ENCODE results near the gene CYP46A1.

The CYP46A1 gene

DNA sequence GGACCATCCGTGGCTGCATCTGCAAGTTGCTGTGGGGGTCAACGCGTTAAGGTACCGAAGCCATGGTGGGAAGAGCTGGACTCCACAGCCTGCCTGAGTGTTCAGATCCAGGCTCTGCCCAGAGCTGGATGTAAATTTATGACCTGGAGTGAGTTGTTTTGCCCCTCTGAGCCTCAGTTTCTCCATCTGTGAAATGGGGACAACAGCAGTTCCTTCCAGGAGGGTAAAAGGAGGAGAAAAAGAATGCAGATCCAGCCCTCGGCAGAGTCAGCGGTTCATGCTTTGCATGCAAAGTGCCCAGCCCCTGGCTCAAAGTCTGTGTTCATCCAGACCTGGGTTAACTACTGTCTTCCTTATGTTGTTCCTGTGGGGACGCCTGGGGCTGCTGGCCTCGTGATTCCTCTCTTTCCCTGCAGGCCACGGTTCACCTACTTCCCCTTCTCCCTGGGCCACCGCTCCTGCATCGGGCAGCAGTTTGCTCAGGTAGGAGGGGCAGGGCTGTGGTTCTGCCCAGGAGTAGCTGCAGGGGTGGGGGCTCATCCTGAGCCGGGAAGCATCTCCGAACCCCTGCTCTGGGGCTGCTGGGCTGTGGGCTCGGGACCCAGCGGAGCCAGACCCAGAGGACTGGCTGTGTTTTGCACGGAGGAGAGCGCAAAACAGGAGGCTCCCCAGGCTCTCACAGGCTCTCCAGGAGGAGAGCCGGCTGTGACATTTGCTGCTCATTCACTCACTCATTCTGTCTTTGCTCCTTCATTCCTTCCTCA lies 41.9 kb downstream of the CYP46A1 start:
- in situ Hi-C loops (cut with HindIII; ENCODE audit: low sequenced_read_pairs): no loop called here
- DNase-seq (ENCODE audit: low read depth): no peak
- no peak overlapping the region for H3K4me3 ChIP-seq (ENCODE audit: low read depth, low read length)
- TF ChIP-seq, protein P1, sequence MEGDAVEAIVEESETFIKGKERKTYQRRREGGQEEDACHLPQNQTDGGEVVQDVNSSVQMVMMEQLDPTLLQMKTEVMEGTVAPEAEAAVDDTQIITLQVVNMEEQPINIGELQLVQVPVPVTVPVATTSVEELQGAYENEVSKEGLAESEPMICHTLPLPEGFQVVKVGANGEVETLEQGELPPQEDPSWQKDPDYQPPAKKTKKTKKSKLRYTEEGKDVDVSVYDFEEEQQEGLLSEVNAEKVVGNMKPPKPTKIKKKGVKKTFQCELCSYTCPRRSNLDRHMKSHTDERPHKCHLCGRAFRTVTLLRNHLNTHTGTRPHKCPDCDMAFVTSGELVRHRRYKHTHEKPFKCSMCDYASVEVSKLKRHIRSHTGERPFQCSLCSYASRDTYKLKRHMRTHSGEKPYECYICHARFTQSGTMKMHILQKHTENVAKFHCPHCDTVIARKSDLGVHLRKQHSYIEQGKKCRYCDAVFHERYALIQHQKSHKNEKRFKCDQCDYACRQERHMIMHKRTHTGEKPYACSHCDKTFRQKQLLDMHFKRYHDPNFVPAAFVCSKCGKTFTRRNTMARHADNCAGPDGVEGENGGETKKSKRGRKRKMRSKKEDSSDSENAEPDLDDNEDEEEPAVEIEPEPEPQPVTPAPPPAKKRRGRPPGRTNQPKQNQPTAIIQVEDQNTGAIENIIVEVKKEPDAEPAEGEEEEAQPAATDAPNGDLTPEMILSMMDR (IDR thresholded peaks at IDR 0.05; ENCODE audit: low read depth, low read length, missing control alignments): no peak

DNA sequence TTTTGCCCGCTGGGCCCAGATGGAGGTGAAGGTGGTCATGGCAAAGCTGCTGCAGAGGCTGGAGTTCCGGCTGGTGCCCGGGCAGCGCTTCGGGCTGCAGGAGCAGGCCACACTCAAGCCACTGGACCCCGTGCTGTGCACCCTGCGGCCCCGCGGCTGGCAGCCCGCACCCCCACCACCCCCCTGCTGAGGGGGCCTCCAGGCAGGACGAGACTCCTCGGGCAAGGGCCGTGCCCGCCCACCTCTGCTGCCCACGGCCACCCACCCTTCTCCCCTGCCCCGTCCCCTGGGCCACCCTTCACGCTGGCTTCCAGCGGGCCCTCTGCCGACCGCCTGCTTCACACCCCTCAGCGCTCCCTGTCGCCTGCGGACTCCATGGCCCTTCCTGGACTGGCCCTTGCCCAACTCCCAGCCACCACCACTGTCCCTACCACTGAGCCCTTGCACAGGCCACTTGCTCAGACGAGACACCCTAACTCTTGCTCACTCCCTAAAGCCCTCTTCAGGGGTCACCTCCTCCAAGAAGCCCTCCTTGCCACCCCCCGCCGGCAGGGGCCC lies 42.5 kb downstream of the CYP46A1 start:
- in situ Hi-C loops (cut with HindIII; ENCODE audit: low sequenced_read_pairs): no loop called here
- DNase-seq (ENCODE audit: low read depth): no peak
- TF ChIP-seq, protein P1 (IDR thresholded peaks at IDR 0.05; ENCODE audit: low read depth, low read length, missing control alignments): no peak

DNA sequence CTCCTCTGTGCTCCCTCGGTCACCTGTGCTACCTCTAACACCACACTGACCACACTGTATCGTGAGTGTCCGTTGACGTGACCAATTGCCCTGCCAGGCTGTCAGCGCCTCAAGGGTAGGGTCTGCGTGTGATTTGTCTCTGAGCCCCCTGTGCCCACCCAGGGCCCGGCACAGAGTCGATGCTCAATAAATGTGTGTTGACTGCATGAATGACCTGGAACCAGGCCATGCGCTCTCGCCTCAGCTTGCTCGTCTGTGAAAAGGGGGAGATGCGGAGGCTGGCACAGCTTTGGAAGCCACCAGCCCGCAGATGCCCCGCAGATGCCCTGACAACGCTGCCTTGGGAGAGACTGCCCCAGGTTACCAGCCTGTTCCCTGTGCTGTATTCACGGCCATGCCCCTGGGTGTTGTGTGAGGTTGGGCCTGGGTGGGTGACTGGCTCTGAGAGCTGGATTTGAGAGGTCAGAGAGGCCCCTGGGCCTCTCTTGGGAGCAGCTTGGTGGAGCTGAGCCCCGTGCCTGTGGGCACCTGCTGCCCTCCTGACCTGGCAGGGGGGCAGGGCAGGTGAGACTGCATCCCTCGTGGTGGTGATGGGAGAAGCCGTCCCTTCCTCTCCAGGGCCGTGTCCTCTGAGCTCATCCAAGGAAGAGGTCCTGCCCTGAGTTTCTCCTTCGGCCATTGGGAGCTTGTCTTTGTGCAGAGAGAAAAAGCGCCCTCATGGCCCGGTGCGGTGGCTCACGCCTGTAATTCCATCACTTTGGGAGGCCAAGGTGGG lies 43.2 kb downstream of the CYP46A1 start:
- DNase-seq (ENCODE audit: low read depth): no peak
- in situ Hi-C loops (cut with HindIII; ENCODE audit: low sequenced_read_pairs): no loop called here
- TF ChIP-seq, protein P1 (IDR thresholded peaks at IDR 0.05; ENCODE audit: low read depth, low read length, missing control alignments): no peak
- no peak overlapping the region for H3K4me3 ChIP-seq (ENCODE audit: low read depth, low read length)

More for the DNA sequence above, 42.5 kb downstream of the CYP46A1 start:
- H3K4me3 ChIP-seq (ENCODE audit: low read depth, low read length): no peak overlapping the region

DNA sequence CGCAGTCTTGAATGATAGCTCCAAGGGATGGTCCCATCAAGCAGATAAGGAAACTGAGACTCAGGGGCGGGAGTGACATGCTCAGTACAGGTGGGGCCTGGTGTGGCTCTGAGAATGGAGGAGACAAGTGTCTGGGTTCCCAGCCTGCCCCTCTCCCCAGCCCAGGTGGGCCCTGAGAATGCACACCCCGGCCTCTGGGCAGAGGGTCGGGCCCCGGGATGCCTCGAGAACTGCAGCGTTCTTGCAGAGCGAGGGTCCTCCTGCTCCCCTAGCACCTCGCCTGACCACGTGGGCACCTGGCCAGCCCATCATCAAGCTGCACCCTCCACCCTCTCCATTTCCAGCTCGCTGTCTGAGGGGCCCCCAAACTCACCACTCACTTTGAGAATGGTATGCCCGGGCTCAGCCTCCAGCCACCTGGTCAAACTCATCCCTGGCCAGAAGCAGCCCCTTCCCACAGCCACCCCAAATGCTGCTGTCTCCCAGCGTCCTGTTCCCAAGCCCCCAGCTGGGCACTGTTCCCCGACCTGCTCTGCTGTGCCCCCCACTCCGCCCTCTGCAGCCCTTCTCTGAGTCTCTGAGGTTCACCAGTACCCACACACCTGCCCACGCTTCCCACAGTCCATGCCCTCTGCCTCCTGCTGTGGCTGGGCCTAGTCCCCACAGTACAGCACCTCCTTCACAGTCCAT lies 44.3 kb downstream of the CYP46A1 start:
- H3K4me3 ChIP-seq (ENCODE audit: low read depth, low read length): no peak overlapping the region
- TF ChIP-seq, protein P1 (IDR thresholded peaks at IDR 0.05; ENCODE audit: low read depth, low read length, missing control alignments): no peak
- no peak for DNase-seq (ENCODE audit: low read depth)
- in situ Hi-C loops (cut with HindIII; ENCODE audit: low sequenced_read_pairs): no loop called here

DNA sequence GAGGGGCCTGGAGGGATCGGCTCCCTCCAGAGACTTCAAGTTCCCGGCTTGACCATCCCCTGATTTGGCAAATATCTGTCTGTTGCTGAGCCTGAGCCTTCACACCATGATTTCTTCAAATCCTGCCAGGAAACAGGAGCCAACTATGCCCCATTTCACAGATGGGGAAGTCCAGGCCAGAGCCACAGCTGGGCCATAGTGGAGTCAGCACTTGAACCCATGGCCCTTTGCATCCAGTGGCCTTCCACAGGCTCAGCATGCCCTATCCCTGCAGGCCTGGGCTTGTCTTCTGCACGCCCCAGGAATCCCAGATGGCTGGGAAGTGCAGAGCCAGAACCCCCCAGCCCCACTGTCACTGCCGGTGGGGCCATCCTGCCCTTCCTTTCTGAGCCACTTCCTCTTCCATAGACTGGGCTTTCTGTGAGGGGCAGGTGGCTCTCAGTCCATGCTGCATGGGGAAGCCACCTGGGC lies 44.9 kb downstream of the CYP46A1 start:
- in situ Hi-C loops (cut with HindIII; ENCODE audit: low sequenced_read_pairs): no loop called here
- DNase-seq (ENCODE audit: low read depth): no peak
- no peak overlapping the region for H3K4me3 ChIP-seq (ENCODE audit: low read depth, low read length)

More for the DNA sequence above, 44.9 kb downstream of the CYP46A1 start:
- TF ChIP-seq, protein P1 (IDR thresholded peaks at IDR 0.05; ENCODE audit: low read depth, low read length, missing control alignments): no peak

Measured in astrocyte of the cerebellum (primary cell).